ENCODE data around the gene FAM3D.

Gene FAM3D

DNA sequence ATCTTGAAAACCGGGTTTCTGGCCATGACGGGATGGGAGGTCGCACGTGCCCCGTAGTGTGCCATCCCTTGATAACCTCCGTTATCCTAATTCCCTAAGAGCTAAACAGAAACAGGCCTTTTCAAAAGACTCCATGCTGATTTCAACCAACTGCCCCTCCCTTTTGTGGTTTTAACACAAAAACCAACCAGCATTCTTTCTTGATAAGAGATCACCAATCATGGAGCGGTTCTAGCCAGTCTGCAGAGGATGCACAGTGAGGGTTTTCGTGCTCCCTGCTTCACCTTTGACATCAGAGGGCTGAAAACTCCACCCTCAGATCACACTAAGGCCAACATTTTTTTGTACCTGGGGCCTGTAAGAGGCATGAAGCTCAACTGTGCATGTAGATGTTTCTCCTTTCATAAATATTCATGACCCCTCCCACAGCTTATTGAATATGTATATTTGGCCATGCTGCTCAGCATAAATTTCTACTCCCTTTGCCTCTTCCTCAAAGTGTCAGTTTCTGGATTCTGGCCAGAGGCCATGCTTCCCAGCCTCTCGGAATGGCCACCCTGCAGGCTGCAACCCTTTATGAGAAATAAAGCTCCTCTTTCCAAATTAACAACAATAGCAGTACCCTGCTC, 41.3 kb downstream of the FAM3D start:
- DNase-seq = no peak

DNA sequence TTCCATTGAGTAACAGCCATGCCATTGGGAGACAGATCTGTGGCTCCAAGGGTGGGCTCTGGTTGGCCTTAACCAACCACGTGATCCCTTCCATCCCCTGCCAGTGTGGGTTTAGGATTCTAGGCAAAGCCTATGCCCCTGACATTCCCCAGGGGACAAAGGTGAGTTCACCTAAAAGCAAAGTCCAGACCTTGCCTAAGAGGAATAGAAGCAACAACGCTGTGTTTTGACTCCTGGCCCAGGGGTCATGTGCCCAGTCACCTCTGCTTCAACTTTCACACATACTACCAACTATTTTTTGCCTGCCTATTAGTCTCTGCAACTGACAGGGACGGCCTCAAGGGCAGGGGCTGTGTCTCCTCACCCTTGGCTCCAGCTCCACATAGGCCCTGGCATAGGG, 42.0 kb downstream of the FAM3D start:
- DNase-seq = no peak

DNA sequence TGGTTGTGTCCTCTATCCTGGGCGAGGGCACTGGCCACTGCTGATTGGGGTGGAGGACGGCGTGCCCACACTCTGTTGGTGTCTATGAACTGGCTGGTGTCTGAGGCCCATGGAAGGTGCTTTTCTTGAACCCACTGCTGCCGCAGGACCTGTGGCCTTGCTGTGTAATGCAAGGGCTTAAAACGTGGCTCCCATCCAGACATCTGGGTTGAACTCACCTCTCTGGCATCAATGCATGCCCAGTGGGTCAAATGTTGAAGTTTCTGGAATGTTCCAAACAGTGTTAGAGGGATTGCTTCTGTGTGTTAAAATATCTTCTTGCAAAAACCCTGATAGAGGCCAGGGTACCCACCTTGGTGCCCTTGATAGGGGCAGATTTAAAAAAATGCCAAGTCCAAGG, 42.6 kb downstream of the FAM3D start:
- no peak for DNase-seq

DNA sequence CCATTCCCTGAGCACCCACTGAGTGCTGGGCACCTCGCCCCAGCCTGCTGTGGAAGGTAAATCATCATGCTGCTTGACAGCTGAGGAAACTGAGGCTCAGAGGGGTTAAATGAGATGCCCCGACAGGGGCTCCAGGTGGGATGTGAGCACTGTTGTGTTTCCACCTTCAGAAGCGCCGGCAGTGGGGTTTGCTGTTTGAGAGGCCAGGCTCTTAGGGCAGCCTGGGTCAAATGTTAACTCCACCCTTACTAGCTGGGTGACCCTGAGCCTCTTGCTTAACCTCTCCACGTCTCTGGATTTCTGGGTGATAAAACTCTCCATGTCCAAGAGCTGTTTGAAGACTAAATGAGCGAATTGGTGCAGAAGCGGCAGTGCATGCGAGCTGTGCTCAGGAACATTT, 43.1 kb downstream of the FAM3D start:
- DNase-seq = no peak

DNA sequence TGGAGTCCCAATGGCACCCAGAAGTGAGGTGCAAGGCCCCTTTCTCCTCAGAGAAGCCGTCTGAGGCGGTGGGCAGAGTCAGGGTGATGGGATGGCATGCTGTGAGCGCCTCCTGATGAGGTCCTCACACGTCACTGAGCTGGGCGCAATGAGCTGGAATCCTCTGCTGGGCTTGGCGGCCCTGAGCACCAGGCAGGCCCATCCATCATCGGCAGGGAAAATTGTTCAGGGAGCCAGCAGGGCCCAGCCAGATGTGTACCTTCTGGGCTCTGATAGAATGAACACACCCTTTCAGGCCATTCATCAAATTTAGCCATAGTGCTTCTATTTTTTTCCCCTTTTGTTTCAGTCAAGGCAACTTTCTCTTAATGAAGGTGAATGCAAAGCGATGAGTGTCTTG, 43.7 kb downstream of the FAM3D start:
- no peak for DNase-seq

DNA sequence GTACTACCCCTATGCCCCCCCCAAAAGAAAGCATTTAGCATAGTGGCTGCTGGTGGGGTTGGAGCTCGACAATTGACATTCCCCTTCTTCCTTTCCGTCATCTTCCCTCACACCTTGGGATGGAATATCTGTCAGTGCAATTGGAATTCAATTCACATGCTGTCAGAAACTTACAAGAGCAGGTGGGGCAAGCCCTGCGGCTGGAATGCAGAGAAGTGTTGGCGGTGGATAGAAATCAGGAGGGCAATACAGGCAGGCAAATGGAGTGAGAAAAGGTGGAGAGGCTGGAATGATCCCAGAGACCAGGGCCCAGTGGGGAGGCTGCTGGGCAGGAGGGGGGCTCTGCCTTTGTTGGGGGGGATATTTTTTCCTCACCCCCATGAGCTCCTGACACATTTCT, 44.1 kb downstream of the FAM3D start:
- DNase-seq = no peak

DNA sequence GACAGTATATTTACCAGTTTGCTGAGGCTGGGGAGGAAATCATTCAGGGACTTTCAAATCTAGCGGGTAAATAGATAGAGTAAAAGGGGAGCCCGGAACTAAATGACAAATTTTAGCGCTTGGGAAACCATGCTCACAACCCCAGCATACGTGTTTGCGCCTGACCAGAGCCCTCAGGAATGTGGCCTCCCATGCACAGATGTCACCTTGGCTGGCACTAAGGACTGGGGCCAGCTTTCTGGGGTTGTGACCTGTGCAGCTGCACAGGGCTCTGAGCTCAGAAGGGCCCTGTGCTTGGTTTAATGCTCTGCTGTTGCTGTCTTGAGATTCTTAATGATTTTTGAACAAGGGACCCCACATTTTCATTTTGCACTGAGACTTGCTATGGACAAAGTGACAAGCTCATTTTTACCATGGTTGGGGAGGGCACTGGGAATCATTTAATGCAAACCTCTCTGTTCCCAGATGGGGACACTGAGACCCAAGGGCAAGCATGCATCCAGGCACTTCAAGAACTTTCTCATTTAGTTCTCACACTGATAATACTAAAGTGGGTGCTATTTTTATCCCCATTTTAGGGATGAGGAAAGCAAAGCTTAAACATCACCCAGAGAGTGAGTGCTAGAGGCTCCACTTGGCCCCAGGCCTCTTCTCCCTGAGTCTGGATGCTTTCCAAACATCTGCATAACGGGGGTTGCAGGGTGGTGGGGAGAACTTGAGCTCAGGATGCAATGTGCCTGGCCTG, 45.3 kb downstream of the FAM3D start:
- DNase-seq = no peak

DNA sequence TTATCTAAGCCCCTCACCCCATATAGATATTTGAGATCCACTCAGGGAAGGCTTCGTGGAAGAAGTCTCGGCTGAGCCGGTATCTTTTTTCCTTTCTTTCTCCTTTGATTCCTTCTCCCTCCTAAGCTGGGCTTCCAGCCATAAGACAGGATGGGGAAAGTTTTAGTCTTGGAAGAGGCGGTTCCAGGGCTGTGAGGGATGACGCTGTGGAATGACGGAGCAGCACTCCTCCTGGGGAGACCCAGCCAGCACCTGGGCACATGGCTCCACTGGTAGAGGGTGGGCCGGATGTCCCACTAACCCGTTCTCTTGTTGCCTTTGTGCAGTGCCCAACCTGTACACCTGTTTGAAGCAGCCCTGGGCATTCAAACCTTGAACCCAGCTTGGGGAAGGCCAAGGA, 46.2 kb downstream of the FAM3D start:
- no peak for DNase-seq

DNA sequence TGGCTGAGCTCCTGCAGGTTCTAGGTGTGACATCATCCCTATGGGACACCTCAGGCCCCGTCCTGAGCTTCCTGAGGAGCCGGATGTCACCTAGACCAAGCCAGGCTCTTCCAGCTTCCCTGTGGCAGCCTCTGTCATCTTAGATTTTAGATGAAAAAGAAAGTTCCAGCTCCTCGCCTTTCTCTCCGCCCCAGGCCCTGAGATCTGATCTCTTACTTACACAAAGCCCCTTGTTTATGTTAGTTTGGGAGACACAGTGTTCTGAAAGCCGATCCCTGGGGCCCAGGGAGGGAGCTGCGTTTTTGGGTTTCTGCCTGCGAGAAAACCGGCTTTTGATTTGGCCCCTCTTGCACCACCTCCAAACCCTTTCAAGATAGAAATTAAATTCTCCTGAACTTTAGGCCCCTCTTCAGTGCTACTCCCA, 49.2 kb downstream of the FAM3D start:
- no peak for DNase-seq

DNA sequence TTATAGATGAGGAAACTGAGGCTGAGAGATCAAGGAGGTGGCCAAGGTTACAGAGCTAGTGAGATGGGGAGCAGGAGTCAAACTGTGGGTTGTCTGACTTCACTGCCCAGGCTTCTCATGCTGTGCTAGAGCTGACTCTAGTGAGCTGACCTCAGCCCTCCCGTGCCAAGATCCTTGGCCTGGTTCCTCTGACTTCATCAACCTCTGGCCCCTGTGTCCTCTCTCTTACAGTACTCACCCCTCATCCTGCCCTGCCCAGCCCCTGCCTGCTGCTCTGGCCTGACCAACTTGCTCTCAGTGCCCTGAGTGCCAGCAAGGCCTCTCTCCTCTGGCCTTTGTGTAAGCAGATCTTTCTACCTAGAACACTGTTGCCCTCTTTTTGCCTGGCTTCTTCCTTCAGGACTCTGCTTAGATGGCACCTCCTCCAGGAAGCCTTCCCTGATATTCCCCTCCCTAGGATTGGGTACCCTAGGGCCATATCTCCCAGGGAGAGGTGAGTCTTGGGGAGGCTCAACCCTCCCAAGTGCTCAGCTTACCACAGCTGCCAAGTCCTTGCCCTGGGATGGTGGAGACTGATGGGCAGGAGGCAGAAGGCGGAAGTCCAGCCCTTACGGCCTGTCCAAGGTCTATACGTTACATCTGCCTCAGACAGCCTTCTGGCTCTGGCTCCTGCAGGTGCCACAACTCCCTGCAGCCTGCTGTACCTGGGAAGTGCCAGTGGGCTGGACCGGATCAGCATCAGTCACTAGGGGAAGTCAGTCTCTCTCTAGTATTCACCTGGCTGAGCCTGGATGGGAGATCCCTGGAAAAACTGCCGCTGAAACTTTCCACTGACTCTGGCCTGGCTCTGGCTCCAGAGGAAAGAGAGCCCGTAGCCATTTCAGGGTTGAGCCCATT, 53.1 kb downstream of the FAM3D start:
- DNase-seq = no peak

DNA sequence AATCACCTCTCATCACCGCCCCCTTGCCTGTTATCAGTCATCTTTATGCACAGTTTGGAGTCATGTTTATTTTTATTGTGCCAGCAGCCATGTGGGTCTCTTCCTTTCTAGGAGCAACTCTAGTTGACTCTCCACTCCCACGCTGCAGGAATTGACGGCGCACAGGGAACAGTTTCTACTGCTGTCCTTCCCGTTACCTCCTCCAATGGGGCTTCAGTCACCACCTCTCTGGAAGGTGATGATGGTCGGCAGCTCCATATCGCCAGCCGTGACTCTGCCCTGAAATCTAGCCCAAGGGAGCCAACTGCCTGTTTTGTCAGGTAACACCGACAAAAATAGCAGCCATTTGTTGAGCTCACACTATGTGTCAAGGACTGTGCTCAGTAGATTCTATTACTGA, 53.7 kb downstream of the FAM3D start:
- no peak for DNase-seq

DNA sequence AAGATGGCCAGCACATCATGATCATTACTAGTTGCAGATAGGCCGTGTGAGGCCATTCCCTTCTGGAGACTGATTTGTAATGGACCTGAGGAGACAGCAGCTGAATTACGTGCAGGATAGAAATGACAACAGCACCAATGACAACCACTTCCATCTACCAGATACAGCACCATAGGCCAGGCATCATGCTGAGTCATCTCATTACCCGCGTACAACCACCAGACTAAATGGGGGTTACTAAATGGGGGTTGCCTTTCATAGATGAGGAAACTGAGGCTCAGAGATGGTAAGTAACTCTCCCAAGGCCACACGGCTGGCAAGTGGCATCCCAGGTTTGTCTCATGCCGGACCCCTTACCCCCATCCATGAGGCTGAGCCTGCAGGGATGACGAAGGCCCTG, 56.6 kb downstream of the FAM3D start:
- no peak for DNase-seq

DNA sequence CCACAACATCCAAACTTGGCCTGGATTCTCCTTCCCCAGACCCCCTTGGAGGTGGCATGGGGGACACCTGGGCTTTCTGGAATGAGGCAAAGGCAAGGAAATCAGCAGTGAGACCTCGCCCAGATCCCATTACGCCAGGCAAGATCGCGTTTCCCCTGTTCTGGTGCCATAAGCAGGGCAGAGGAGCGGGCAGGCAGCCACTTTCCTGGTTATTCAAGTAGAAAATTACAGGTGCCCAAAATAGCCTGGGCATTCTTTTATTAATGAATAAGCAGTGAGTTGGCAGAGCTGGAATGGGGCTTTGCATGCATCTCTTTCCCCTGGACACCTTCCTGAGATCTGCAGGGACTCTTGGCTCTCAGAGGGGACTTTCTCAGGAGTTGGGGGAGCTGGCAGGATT, 57.9 kb downstream of the FAM3D start:
- no peak for DNase-seq

DNA sequence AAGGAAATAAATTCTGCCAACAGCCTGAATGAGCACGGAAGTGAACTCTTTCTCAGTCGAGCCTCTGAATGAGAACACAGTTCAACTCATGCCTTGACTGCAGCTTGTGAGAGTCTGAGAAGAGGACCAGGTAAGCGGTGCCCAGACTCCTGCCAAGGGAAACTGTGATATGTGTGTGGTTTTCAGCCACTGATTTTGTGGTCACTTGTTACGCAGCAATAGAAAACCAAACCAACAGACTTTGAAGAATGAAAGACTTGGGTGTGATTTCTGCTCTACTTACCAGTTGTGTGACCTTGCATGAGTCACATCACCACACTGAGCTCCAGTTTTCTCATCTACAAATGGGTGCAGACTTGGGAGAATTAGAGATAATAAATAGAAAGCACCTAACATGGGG, 58.8 kb downstream of the FAM3D start:
- DNase-seq = no peak

DNA sequence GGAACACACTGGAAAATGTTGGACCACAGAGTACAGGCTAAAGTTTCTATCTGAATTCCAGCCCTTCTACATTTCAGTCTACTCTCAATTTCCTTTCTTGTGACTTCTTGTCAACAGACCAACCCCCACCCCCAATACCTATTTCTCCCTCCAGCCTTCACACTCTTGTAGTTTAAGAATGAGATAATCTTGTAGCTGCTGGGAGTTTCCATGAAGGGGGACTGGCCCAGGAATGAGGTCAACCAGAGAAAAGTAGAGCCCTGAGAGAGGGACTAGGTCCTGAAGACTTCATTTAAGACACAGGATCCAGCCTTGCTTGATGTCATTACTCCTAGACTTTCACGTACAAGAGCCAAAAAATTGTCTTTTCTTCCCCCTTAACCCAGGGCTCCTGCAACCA, 59.9 kb downstream of the FAM3D start:
- no peak for DNase-seq

DNA sequence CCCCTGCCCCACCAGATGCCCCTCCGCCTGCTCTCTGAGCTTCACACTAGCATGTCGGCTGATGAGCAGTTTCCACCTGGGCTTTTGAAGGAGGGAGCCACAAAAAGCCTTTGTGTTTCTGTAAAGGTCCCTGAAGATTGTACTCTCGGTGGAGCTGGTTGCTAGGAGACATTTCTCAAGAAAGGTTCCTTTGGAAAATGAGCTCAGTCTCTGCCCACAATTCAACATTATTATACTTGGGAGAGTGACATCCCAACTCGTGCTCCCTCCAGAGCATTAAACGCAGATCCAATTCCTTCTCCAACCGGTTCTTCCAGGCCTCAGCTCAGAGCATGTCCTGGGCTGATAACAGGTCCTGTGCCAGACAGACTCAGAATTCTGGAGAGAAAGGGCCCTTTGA, 62.5 kb downstream of the FAM3D start:
- DNase-seq = no peak

DNA sequence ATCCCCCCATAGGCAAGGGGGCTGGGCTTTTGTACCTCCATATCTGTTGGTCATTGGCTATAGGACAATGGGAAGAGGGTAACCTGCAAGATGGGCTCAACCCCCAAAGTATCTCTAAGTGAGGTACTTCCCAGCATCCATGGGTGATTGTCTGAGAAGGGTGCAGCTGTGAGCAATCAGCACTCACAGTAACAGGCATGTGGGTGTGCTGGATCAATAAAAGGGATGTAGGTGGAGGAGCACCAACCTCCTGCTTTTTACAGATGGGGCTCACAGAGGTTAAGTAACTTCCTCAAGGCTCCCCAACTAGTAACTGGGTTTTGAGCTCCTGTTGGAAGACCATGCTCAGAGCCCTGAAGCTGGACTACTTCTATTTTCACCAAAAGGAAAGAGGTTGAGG, 63.0 kb downstream of the FAM3D start:
- DNase-seq = no peak

DNA sequence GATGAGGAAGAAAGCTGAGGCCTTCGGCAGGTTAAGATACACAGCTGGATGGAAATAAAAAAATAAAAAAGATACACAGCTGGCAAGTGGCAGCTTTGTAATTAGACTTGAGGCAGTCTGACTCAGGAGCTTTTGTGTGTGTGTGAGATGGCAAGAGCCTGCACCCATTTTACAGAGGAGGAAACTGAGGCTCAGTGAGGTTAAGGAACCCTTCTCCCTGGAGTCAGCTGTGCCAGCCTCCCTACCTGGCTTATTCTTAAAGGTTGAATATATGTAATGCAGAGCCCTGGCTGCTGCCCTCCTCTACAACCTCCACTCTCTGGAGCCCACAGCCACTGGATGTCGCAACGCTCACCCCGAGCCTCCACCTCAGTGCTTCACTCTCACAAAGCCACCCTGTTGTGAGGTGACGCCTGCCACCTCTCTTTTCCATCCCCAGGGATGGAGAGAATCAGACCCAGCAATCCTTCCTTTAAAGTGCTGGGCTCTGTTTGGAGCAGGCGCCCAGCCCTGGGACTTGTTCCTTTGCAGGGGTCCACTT, 68.7 kb downstream of the FAM3D start:
- no peak for DNase-seq

DNA sequence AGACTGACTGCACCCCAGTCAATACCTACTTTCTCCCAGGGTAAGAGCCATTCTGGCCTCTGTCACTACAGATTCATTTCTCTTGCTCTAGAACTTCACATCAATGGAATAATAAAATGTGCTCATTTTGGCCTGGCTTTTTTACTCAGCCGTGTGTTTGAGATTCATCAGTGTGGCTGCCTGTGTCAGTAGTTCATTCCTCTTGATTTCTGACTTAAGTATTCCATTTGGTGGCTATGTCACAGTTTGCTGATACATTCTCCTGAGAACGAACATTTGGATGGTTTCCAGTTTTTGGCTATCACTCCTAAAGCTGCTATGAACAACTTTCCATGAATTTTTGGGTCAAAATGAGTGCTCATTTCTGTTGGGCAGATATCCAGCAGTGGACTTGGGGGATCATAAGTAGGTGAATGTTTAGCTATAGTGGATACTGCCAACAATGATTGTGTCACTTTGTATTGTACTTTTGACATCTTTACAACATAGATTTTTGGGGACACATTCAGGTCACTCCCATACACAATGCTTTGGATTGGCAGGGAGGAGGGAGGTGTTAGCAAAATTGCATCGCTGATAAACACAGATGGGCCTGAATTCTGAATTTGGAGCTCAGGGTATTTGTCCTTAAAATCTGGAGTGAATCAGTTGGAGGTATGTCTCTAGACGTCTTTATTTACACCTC, 69.6 kb downstream of the FAM3D start:
- DNase-seq = no peak

DNA sequence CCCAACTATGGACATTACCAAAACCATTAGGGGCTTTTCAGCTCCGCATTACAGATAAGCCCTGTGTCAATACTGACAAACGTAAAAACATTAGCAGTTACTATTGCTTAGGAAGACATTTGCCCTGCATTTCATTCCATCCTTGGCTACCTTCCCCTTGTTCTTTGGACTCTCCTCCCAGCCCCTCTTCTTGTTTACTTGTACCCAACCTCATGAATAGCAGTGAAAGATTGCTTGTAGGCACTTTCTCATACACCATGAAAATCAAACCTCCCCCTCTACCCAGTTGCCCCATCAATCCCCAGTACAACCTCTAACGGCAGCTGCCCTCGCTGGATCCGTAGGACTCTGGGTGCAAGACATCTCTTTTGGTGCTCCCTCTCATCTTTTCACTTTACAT, 72.5 kb downstream of the FAM3D start:
- DNase-seq = no peak

DNA sequence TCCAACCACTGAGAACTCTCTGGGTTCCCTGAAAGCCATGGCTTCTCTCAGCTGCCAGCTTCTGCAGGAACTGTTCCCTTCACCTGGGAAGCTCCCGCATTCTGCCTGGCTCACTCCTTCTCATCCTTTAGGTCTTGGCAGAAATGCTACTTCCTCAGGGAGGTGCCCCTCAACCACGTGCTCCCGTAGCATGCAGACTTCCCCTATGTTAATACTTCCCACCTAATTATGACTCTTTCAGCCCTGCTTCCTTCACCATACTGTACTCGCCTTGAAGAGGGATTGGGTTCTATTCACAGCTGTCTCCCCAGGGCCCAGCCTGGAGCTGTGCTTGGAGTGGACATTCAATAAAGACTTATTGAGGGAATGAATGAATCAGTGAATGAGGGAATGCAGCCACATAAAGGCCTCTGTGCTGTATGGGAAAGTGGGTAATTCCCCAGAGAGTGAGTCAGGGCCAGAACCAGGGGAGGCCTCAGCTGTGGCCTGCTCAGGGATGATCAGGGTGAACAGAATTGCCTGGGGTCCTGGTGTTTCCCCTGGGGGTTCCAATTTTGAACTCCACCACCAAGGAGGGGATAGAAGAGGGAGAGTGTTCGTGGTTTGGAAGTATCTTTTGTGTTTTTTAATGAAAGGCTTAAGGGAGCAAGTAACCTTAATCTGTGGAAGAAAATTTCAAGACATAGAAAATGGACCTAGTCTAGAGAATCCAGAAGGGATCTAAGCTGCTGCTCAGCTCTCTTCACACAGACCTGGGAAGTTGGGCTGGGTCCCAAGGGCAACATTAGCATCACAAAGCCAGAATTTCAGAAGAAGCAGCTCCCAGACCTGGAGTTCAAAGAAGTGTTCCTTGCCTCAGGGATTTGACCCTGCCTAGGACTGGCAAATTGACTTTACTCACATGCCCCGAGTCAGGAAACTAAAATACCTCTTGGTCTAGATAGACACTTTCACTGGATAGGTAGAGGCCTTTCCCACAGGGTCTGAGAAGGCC, 74.8 kb downstream of the FAM3D start:
- DNase-seq = no peak
